Astrocyte of the cerebellum (primary cell): Measurements from ENCODE around the gene CELF4.
"Not testable (repeated sequence)": the region's sequence is repeated elsewhere in the genome, so short reads cannot be mapped to it uniquely, and the experiment has no call there.

Source experiments
- DNase-seq: peaks from one replicate; pipeline ENCODE4 v3.0.0-alpha.2; 2011; ENCODE audit warnings: low read depth
- H3K4me3 ChIP-seq: 2 replicates; pipeline ENCODE4 v1.5.1; 2011; ENCODE audit warnings: mild to moderate bottlenecking, low read depth, low read length, moderate library complexity
- CTCF ChIP-seq: IDR thresholded peaks from 2 replicates; pipeline ENCODE4 v1.5.1; 2012; ENCODE audit warnings: low read length, low read depth, moderate library complexity, mild to moderate bottlenecking; ENCODE audit errors: missing control alignments
- in situ Hi-C: cut with HindIII; loops from 2 replicates; pipeline ENCODE4 v1.10.0; 2017; ENCODE audit warnings: low sequenced_read_pairs

The CELF4 gene

GRCh38 chr18:37361335-37362157 is 204.1 kb downstream of the CELF4 start:
- no peak overlapping the region for H3K4me3 ChIP-seq
- no peak for DNase-seq
- in situ Hi-C loops: no loop called here
- no peak for TF ChIP-seq CTCF

GRCh38 chr18:37358061-37358460 is 207.5 kb downstream of the CELF4 start:
- DNase-seq, in situ Hi-C loops, H3K4me3 ChIP-seq: not testable (repeated sequence)

GRCh38 chr18:37355772-37356171 is 209.8 kb downstream of the CELF4 start:
- no peak for TF ChIP-seq CTCF
- in situ Hi-C loops: no loop called here
- no peak for DNase-seq

GRCh38 chr18:37351110-37351509 is 214.5 kb downstream of the CELF4 start:
- TF ChIP-seq CTCF: no peak
- in situ Hi-C loops: no loop called here
- no peak for DNase-seq
- no peak overlapping the region for H3K4me3 ChIP-seq

More at GRCh38 chr18:37355772-37356171, 209.8 kb downstream of the CELF4 start:
- no peak overlapping the region for H3K4me3 ChIP-seq

GRCh38 chr18:37348729-37349128 is 216.9 kb downstream of the CELF4 start:
- TF ChIP-seq CTCF: no peak
- no peak for DNase-seq
- no peak overlapping the region for H3K4me3 ChIP-seq
- in situ Hi-C loops: no loop called here

GRCh38 chr18:37346048-37346447 is 219.6 kb downstream of the CELF4 start:
- TF ChIP-seq CTCF: no peak
- in situ Hi-C loops: no loop called here
- no peak overlapping the region for H3K4me3 ChIP-seq
- no peak for DNase-seq

- H3K4me3 ChIP-seq: no peak overlapping the region
- no peak for DNase-seq
- no peak for TF ChIP-seq CTCF
- in situ Hi-C loops: loop anchor here (5.0 kb wide), 1 partner anchor 41 kb away; no protein-coding TSS in a partner anchor
Measured at GRCh38 chr18:37343542-37343851, 222.1 kb downstream of the CELF4 start.
